ENCODE measurements around the gene DIP2C. TPM values are rescaled to one million over a fixed set of nuclear protein-coding genes. Genes with fewer than 3 reads are reported as not detected.
A peak's percentile ranks its signal among the peaks of the same experiment; 100 is the strongest.

Gene DIP2C
- total RNA-seq, 1 donor = 19.9 TPM

DNA sequence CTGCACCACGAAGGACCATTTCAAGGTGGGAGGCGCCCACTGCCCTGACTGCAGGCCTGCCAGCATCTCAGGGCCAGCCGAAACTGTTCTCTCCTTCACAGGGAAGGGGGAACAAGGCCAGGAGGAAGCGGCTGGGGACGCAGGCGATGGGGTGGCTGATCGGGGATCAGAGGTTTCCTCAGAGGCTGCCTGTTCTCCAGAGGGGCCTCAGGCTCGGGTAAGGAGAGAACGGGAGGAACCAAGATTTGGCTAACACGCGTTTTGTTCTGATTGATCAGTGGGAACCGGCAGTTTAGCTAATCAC lies 87.9 kb downstream of the DIP2C start:
- H3K4me3 ChIP-seq (ENCODE audit: low read depth, low read length) = no peak overlapping the region
- TF ChIP-seq, protein P1, sequence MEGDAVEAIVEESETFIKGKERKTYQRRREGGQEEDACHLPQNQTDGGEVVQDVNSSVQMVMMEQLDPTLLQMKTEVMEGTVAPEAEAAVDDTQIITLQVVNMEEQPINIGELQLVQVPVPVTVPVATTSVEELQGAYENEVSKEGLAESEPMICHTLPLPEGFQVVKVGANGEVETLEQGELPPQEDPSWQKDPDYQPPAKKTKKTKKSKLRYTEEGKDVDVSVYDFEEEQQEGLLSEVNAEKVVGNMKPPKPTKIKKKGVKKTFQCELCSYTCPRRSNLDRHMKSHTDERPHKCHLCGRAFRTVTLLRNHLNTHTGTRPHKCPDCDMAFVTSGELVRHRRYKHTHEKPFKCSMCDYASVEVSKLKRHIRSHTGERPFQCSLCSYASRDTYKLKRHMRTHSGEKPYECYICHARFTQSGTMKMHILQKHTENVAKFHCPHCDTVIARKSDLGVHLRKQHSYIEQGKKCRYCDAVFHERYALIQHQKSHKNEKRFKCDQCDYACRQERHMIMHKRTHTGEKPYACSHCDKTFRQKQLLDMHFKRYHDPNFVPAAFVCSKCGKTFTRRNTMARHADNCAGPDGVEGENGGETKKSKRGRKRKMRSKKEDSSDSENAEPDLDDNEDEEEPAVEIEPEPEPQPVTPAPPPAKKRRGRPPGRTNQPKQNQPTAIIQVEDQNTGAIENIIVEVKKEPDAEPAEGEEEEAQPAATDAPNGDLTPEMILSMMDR (IDR thresholded peaks at IDR 0.05; ENCODE audit: insufficient read depth, low read depth, low read length) = no peak
- DNase-seq (ENCODE audit: low read depth) = no peak

DNA sequence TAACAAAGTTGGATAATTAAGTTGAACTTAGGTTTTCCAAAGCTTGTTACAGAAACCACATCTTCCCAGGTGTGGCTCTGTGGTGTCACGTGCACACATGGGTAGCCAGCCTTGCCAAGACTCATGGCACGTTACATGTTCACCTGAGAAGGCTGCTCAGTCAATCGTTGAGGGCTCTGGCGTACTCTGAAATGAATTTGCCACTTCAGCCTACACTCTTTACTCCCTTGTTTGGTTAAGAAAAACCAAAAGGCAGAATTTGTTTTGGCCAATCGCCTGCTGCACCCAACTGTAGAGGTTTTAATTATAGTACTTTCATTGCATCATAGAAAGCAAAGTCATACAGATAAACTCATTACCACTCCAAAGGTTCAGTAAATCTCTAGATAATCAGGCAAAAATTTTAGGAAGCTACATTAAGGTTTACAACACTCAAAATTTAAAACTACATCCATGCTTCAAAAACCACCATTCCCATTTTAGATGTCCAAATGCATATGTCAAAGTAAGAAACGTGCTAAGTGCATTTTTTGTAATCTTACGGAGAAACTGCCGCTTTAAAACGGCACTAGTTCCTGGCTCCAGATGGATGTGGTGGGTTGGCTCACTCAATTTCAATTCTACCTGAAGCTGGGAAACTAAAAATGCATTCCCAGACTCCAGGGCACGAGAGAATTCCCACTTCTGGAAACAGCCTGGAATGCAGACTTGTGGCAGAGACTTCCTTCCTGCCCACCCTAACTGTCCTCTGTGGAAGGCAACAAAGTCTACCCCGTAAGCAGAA lies 88.4 kb downstream of the DIP2C start:
- TF ChIP-seq, protein P1 (IDR thresholded peaks at IDR 0.05; ENCODE audit: insufficient read depth, low read depth, low read length) = no peak
- no peak for DNase-seq (ENCODE audit: low read depth)
- no peak overlapping the region for H3K4me3 ChIP-seq (ENCODE audit: low read depth, low read length)

DNA sequence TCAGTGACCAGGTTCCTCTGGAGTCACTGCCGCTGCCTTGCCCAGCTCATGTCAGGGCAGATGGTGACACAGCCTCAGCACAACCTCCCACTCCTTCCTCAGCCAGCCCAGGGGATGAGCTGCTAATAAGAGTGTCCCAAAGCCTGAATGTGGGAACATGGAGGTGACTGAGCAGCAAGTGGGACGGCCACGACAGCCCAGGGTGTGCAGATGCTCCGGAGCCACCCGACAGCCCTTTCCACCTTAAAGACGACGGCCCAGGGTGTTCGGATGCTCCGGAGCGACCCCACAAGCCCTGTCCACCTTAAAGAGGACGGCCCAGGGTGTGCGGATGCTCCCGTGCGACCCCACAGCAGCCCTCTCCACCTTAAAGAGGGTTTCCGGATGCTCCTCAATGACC lies 89.2 kb downstream of the DIP2C start:
- H3K4me3 ChIP-seq (ENCODE audit: low read depth, low read length) = no peak overlapping the region
- TF ChIP-seq, protein P1 (IDR thresholded peaks at IDR 0.05; ENCODE audit: insufficient read depth, low read depth, low read length) = no peak
- no peak for DNase-seq (ENCODE audit: low read depth)

DNA sequence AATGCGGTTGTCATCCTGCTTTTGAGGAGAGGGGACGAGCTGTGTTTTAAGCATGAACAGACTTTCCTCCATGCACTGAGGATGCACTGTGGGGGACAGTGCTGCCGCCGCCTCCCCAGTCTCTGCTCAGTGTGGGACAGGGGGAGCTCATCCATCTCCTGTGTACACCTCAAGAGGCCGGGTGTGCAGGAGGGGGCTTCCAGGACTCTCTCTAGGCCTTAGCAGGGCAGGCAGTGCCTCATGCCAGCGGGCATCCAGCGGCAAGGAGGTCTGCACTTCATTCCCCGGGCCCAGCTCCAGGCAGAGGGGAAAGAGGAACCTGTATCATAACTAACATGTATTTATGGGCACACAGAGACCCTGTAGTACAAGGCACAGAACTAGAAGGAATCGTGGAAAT lies 89.7 kb downstream of the DIP2C start:
- no peak overlapping the region for H3K4me3 ChIP-seq (ENCODE audit: low read depth, low read length)
- TF ChIP-seq, protein P1 (IDR thresholded peaks at IDR 0.05; ENCODE audit: insufficient read depth, low read depth, low read length) = no peak
- no peak for DNase-seq (ENCODE audit: low read depth)

DNA sequence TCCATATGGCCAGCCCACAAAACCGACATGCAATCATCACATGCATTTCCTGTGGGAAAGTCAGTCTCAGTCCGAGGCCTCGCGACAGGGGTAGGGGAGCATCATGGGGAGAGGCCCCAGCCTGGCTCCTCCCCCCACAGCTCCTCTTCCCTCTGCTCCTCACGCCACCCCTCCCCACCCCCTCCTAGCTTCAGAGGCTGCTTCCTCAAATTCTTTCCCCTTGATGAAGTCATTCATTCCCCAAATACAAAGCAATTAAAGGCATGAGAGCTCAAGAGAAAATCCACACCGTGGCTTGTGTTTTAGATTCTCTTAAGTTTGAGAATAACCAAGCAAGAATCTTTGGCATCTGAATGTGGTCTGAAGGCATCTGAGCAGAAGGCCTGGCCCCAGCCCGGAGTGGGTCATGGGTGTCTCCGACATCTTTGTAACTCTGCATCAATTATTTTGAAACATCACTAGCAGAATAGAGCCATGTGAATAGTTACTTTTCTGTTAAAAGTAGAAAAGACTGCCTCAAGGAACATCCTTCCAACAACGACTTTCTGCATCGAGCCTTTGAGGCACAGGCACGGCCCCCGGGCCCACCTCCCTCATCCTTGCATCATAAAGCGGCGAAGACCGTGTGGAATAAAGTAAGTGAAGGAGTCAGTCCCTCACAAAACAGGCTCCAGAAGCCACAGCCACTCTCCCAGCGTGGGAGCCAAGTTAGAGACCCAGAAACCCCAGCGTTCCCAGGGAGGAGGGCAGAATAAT lies 90.9 kb downstream of the DIP2C start:
- H3K4me3 ChIP-seq (ENCODE audit: low read depth, low read length) = no peak overlapping the region
- peak; percentile 90 for DNase-seq (ENCODE audit: low read depth)
- TF ChIP-seq, protein P1 (IDR thresholded peaks at IDR 0.05; ENCODE audit: insufficient read depth, low read depth, low read length) = no peak

DNA sequence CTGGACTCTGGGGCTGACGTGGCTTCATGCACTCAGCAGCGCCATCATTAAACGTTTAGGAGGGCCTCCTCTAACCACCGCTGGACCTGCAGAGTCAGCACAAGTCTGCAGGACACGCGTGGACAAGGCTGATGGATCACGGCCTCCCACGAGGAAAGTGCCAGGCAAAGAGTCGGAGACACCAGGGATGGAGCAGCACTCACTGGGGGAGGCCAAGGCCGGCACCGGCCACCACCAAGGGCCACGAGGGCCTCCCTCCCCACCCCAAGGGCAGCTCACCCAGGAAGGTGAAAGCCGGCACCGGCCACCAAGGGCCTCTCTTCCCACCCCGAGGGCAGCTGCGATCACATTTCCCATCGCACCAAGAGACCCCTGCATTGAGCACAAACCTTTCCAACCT lies 91.5 kb downstream of the DIP2C start:
- no peak for DNase-seq (ENCODE audit: low read depth)
- no peak overlapping the region for H3K4me3 ChIP-seq (ENCODE audit: low read depth, low read length)
- TF ChIP-seq, protein P1 (IDR thresholded peaks at IDR 0.05; ENCODE audit: insufficient read depth, low read depth, low read length) = no peak
